ENCODE measurements around the gene ZG16. TPM values are rescaled to one million over a fixed set of nuclear protein-coding genes. Genes with fewer than 3 reads are reported as not detected.
"Not testable (repeated sequence)": the region's sequence is repeated elsewhere in the genome, so short reads cannot be mapped to it uniquely, and the experiment has no call there.

Gene ZG16
- polyA plus RNA-seq, 1 donor (not counting 4 experiments of a cell fraction or from before 2014, with no cell fraction given) = not detected

DNA sequence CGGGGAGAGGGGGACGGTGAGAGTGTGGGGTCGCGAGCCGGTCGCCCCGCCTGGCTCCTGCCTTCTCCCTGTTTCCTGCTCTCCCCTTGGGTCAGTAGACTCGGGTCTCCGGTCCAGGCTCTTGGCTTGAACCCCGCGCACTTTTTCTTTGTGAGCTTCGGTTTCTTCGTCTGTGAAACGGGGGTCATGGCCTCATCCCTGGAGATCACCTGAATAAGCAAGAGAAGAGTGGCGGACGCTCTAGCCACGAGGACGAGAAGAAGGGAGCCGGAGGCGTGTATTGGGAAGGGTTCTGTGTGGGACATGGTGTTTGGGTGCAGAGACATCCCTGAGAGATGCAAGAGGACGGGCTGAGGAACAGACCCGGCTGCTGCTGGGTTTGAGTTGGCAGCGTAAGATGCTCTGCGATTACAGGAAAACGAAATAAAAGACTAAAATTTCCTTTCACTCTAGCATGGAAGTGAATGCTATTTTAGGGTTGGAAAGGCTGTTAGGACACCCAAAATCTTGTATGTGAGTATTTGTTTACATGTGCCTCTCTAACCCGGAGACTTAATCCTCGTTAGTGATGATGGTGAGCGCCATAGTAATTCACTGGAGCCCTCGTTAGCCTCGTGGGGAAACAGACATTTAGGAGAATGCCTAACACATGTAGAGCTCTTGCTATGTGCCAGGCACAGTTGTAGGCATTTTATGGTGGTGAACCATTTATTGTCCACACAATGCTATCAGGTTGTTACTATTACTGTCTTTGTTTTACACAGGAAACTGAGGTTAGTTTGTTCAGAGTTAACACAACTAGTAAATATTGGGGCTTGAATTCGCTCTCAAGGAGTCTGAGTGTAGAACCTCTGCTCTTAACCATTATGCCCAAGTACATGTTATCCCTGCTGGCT, 13.1 kb downstream of the ZG16 start:
- Histone ChIP-seq H3K9me1 (ENCODE audit: control insufficient read depth, extremely low read depth, insufficient read depth, low read length) (no peaks in the 10 kb centered on the region), H3K9me3 (ENCODE audit: control insufficient read depth, low read depth, low read length) (no peaks in the 10 kb centered on the region), H3K9ac (ENCODE audit: control insufficient read depth, extremely low read depth, insufficient read depth, low read length) (peak overlapping the region; percentile 91), H2AFZ (ENCODE audit: control insufficient read depth, low read length) (peak overlapping the region; percentile 96), H3K4me1 (ENCODE audit: control insufficient read depth, extremely low read depth, insufficient read depth, low read length) (peaks cover 21% of the 10 kb centered on the region), H4K20me1 (ENCODE audit: control insufficient read depth, extremely low read depth, insufficient read depth, low read length) (no peaks in the 10 kb centered on the region), H3K79me2 (ENCODE audit: control insufficient read depth, insufficient read depth, low read length) (peaks cover 53% of the 10 kb centered on the region), H3K36me3 (ENCODE audit: control insufficient read depth in 2 of 2, extremely low read depth in 1 of 2, insufficient read depth in 2 of 2, low read length in 2 of 2) (peaks cover 0 to 2% of the 10 kb centered on the region in 2 experiments), H3K27ac (ENCODE audit: control insufficient read depth, insufficient read depth, low read length) (peak overlapping the region; percentile 79), H3K27me3 (ENCODE audit: control insufficient read depth, extremely low read depth, insufficient read depth, low read length) (no peaks in the 10 kb centered on the region), H3K4me2 (ENCODE audit: control insufficient read depth, extremely low read depth, insufficient read depth, low read depth, low read length) (peak overlapping the region; percentile 90), H3K4me3 (ENCODE audit: control insufficient read depth in 2 of 3, extremely low read depth in 1 of 3, insufficient read depth in 2 of 3, low read depth in 1 of 3, low read length in 3 of 3) (peak overlapping the region; percentile 72 to 91 (median 89))
- no peak for DNase-seq (ENCODE audit: low read depth, low spot score)
- no peak for FAIRE-seq
- dilution Hi-C loops (cut with MboI; ENCODE audit: extremely low pct_ligation_motif_present, low sequenced_read_pairs) = no loop called here
- TF ChIP-seq EZH2 (IDR thresholded peaks at IDR 0.05; ENCODE audit: low read length) = no peak

DNA sequence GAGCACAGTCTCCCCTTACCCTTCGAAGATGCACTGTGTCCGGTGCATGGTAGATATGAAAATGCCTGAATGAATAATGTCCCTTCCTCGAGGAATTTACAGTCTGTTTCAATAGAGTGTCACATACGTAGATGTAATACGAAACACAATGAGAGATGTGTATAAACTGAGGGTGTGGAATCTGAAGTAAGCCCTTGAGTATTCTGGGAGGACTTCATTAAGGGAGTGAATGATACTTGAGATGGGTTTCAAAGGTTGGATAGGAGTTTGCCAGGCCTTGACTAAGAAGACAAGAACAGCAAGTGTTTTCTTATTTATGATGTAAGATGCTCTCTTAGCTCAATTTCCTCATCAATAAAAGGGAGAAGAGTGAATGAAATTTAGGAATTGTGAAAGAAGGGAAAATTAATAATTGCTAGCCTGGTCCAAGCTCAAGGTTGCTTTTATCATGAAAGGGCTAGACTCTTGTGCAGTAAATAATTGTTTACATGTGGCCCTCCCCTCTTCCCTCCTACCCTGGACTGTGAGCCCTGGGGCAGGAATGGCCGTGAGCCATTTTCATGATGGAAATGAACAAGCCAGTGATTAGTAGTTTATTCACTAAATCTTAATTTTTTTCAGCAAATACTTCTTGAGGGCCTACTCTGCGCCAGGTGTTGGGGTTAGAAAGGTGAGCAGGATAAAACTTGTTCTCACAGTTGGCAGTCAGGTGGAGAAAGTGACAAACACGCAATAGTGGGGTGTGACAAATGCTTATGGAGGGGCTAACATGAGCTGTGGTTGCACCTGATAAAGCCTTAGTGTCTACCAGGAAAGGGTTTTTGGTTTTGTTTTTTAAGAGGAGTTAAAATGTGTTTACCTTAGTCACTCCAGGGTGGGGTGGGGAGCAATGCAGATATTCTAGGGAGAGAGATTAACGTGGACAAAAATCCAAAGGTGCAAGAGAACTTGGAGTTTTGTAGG, 14.1 kb downstream of the ZG16 start:
- Histone ChIP-seq H3K36me3 (ENCODE audit: control insufficient read depth in 2 of 2, extremely low read depth in 1 of 2, insufficient read depth in 2 of 2, low read length in 2 of 2) (peaks cover 1 to 9% of the 10 kb centered on the region in 2 experiments), H4K20me1 (ENCODE audit: control insufficient read depth, extremely low read depth, insufficient read depth, low read length) (no peaks in the 10 kb centered on the region), H3K9ac (ENCODE audit: control insufficient read depth, extremely low read depth, insufficient read depth, low read length) (peak overlapping the region; percentile 91), H3K79me2 (ENCODE audit: control insufficient read depth, insufficient read depth, low read length) (peaks cover 58% of the 10 kb centered on the region), H3K27ac (ENCODE audit: control insufficient read depth, insufficient read depth, low read length) (peak overlapping the region; percentile 79), H3K4me2 (ENCODE audit: control insufficient read depth, extremely low read depth, insufficient read depth, low read depth, low read length) (peak overlapping the region; percentile 90), H3K4me3 (ENCODE audit: control insufficient read depth in 2 of 3, extremely low read depth in 1 of 3, insufficient read depth in 2 of 3, low read depth in 1 of 3, low read length in 3 of 3) (peak overlapping the region; percentile 72 to 91 (median 89)), H3K9me3 (ENCODE audit: control insufficient read depth, low read depth, low read length) (no peaks in the 10 kb centered on the region), H3K4me1 (ENCODE audit: control insufficient read depth, extremely low read depth, insufficient read depth, low read length) (peaks cover 21% of the 10 kb centered on the region), H3K27me3 (ENCODE audit: control insufficient read depth, extremely low read depth, insufficient read depth, low read length) (no peaks in the 10 kb centered on the region), H2AFZ (ENCODE audit: control insufficient read depth, low read length) (peak overlapping the region; percentile 96), H3K9me1 (ENCODE audit: control insufficient read depth, extremely low read depth, insufficient read depth, low read length) (no peaks in the 10 kb centered on the region)
- FAIRE-seq (no peak), DNase-seq (ENCODE audit: low read depth, low spot score) (no peak)
- dilution Hi-C loops (cut with MboI; ENCODE audit: extremely low pct_ligation_motif_present, low sequenced_read_pairs) = no loop called here
- TF ChIP-seq, protein P1, sequence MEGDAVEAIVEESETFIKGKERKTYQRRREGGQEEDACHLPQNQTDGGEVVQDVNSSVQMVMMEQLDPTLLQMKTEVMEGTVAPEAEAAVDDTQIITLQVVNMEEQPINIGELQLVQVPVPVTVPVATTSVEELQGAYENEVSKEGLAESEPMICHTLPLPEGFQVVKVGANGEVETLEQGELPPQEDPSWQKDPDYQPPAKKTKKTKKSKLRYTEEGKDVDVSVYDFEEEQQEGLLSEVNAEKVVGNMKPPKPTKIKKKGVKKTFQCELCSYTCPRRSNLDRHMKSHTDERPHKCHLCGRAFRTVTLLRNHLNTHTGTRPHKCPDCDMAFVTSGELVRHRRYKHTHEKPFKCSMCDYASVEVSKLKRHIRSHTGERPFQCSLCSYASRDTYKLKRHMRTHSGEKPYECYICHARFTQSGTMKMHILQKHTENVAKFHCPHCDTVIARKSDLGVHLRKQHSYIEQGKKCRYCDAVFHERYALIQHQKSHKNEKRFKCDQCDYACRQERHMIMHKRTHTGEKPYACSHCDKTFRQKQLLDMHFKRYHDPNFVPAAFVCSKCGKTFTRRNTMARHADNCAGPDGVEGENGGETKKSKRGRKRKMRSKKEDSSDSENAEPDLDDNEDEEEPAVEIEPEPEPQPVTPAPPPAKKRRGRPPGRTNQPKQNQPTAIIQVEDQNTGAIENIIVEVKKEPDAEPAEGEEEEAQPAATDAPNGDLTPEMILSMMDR (optimal IDR thresholded peaks at IDR 0.05 in 1 of 3, IDR thresholded peaks at IDR 0.05 in 1 of 3, conservative IDR thresholded peaks at IDR 0.05 in 1 of 3; ENCODE audit: extremely low read depth in 1 of 3, insufficient read depth in 2 of 3, low read length in 3 of 3) = no peak
- TF ChIP-seq EZH2 (IDR thresholded peaks at IDR 0.05; ENCODE audit: low read length) = no peak

DNA sequence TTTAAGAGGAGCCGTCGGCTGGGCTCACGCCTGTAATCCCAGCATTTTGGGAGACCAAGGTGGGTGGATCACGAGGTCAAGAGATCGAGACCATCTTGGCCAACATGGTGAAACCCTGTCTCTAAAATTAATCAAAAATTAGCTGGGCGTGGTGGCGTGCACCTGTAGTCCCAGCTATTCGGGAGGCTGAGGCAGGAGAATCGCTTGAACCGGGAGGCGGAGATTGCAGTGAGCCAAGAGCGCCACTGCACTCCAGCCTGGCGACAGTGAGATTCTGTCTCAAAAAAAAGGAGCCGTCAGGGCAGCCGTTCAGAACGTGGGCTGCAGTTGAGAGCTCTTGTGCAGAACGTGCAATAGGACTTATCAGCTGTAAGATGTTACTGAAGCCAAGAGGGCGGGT, 15.1 kb downstream of the ZG16 start:
- not testable (repeated sequence) for H3K4me2 ChIP-seq (ENCODE audit: control insufficient read depth, extremely low read depth, insufficient read depth, low read depth, low read length); FAIRE-seq

More for the DNA sequence above, 15.1 kb downstream of the ZG16 start:
- H2AFZ ChIP-seq (ENCODE audit: control insufficient read depth, low read length); H3K4me3 ChIP-seq (ENCODE audit: control insufficient read depth in 2 of 3, extremely low read depth in 1 of 3, insufficient read depth in 2 of 3, low read depth in 1 of 3, low read length in 3 of 3); DNase-seq (ENCODE audit: low read depth, low spot score); H3K9me3 ChIP-seq (ENCODE audit: control insufficient read depth, low read depth, low read length); H3K9me1 ChIP-seq (ENCODE audit: control insufficient read depth, extremely low read depth, insufficient read depth, low read length); H3K9ac ChIP-seq (ENCODE audit: control insufficient read depth, extremely low read depth, insufficient read depth, low read length); H3K27me3 ChIP-seq (ENCODE audit: control insufficient read depth, extremely low read depth, insufficient read depth, low read length); H4K20me1 ChIP-seq (ENCODE audit: control insufficient read depth, extremely low read depth, insufficient read depth, low read length); H3K27ac ChIP-seq (ENCODE audit: control insufficient read depth, insufficient read depth, low read length); dilution Hi-C loops (cut with MboI; ENCODE audit: extremely low pct_ligation_motif_present, low sequenced_read_pairs): not testable (repeated sequence)
- Histone ChIP-seq H3K4me1 (ENCODE audit: control insufficient read depth, extremely low read depth, insufficient read depth, low read length) (peaks cover 21% of the 10 kb centered on the region), H3K36me3 (ENCODE audit: control insufficient read depth in 2 of 2, extremely low read depth in 1 of 2, insufficient read depth in 2 of 2, low read length in 2 of 2) (peaks cover 2 to 13% of the 10 kb centered on the region in 2 experiments), H3K79me2 (ENCODE audit: control insufficient read depth, insufficient read depth, low read length) (peaks cover 58% of the 10 kb centered on the region)
